ENCODE results near the gene GSAP.
"Not testable (repeated sequence)": the region's sequence is repeated elsewhere in the genome, so short reads cannot be mapped to it uniquely, and the experiment has no call there.

The GSAP gene

DNA sequence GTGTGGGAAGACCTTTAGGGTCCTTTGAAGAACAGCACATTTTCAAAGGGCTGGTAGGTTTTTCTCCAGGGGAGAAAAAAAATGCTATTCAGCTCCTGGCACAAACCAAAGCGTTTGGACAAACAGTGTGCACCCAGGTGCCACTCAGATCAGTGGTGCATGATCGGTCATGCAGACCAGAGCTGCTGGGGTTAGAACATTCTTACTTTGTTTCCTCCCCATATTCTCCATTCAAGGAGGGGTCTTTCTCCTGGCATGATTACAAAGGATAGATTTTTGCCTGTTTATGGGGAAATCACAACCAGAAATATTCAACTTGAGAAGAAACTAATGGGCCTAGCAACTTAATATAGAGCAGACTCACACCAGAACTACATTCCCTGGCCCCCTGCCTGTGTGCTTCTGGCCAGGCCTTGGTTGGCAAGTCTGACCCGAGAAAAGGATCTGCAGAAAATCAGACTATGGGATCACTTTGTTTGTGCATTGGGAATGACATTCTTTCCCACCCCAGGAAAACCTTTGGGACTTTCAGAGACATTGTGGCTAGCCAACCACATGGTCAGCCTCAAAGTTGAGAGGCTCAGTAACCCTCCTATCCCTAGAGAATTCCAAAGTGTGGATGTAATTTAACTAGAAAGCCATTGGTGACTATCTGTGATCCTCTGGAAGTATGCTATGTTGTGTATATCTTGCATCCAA lies 134.2 kb downstream of the GSAP start:
- Histone ChIP-seq H3K27ac (ENCODE audit: low read depth, low read length) (no peak overlapping the region), H3K4me3 (ENCODE audit: low read length) (no peak overlapping the region), H3K9ac (ENCODE audit: low read depth, low read length) (no peak overlapping the region), H3K9me3 (ENCODE audit: insufficient read depth, low read depth, low read length) (no peaks in the 10 kb centered on the region), H3K4me1 (ENCODE audit: insufficient read depth, low read length) (peaks cover 4% of the 10 kb centered on the region; the same call in 1 of the 2 replicates), H3K36me3 (ENCODE audit: insufficient read depth, low read length) (no peaks in the 10 kb centered on the region), H3K27me3 (ENCODE audit: insufficient read depth, low read length) (no peaks in the 10 kb centered on the region)
- 89% methylated on average over 3 of the region's 3 CpGs for WGBS

DNA sequence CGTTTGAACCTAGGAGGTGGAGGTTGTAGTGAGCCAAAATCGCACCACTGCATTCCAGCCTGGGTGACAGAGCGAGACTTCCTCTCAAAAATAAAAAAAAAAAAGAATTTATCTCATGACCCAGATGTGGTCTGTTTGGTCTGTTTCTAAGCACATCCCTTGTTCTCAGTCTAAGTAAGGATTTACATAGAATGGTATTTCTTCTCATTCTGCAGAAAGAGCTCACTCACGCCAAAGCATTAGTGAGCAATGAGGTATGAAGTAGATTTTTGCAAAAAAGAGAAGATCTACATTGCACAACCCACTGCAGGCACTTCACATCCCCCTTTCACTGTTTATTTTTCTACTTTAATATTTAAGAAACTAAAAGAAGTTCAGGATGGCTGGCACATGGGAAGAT lies 140.0 kb downstream of the GSAP start:
- H3K4me1 ChIP-seq (ENCODE audit: insufficient read depth, low read length): peaks cover 4% of the 10 kb centered on the region; the same call in 1 of the 2 replicates
- H3K9me3 ChIP-seq (ENCODE audit: insufficient read depth, low read depth, low read length): no peaks in the 10 kb centered on the region
- H3K9ac ChIP-seq (ENCODE audit: low read depth, low read length): no peak overlapping the region
- H3K36me3 ChIP-seq (ENCODE audit: insufficient read depth, low read length): no peaks in the 10 kb centered on the region
- no peak overlapping the region for H3K27ac ChIP-seq (ENCODE audit: low read depth, low read length)
- WGBS: 100% methylated on average over 1 of the region's 4 CpGs
- H3K4me3 ChIP-seq (ENCODE audit: low read length): no peak overlapping the region
- H3K27me3 ChIP-seq (ENCODE audit: insufficient read depth, low read length): no peaks in the 10 kb centered on the region

GRCh38 chr7:77275663-77276062 lies 140.5 kb downstream of the GSAP start:
- H3K4me1 ChIP-seq (ENCODE audit: insufficient read depth, low read length); H3K27me3 ChIP-seq (ENCODE audit: insufficient read depth, low read length); H3K9ac ChIP-seq (ENCODE audit: low read depth, low read length); H3K27ac ChIP-seq (ENCODE audit: low read depth, low read length); H3K4me3 ChIP-seq (ENCODE audit: low read length); H3K36me3 ChIP-seq (ENCODE audit: insufficient read depth, low read length); H3K9me3 ChIP-seq (ENCODE audit: insufficient read depth, low read depth, low read length): not testable (repeated sequence)
- 96% methylated on average over 2 of the region's 2 CpGs for WGBS

DNA sequence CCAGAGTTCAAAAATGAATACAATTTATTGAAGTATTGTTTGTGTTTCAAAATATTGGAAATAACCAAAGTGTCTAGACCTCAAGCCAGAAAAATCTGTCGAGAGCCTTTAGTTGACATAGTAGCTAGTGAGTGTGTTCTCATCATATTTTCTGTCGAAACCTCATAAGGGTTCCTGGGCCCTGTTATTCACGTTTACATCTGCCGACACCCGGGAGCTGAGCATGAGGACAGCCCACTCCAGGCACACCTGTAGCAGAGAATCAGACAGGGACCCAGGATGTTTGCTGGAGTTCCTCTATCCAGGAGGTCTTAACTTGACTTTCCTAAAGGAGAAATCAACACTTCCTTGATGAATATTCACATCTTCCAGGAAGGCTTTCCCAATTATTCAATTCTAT lies 144.4 kb downstream of the GSAP start:
- Histone ChIP-seq H3K4me1 (ENCODE audit: insufficient read depth, low read length) (no peaks in the 10 kb centered on the region), H3K27ac (ENCODE audit: low read depth, low read length) (no peak overlapping the region), H3K27me3 (ENCODE audit: insufficient read depth, low read length) (no peaks in the 10 kb centered on the region), H3K36me3 (ENCODE audit: insufficient read depth, low read length) (no peaks in the 10 kb centered on the region), H3K9ac (ENCODE audit: low read depth, low read length) (no peak overlapping the region), H3K4me3 (ENCODE audit: low read length) (no peak overlapping the region), H3K9me3 (ENCODE audit: insufficient read depth, low read depth, low read length) (no peaks in the 10 kb centered on the region)
- 95% methylated on average over 5 of the region's 5 CpGs for WGBS

GRCh38 chr7:77270094-77270480 lies 146.1 kb downstream of the GSAP start:
- whole genome bisulfite sequencing: no CpG with 5 or more reads among the region's 1 CpG
- no peak overlapping the region for H3K27ac ChIP-seq (ENCODE audit: low read depth, low read length)
- no peaks in the 10 kb centered on the region for H3K27me3 ChIP-seq (ENCODE audit: insufficient read depth, low read length)
- no peak overlapping the region for H3K4me3 ChIP-seq (ENCODE audit: low read length)
- no peaks in the 10 kb centered on the region for H3K4me1 ChIP-seq (ENCODE audit: insufficient read depth, low read length)
- H3K9me3 ChIP-seq (ENCODE audit: insufficient read depth, low read depth, low read length): no peaks in the 10 kb centered on the region
- H3K36me3 ChIP-seq (ENCODE audit: insufficient read depth, low read length): no peaks in the 10 kb centered on the region
- no peak overlapping the region for H3K9ac ChIP-seq (ENCODE audit: low read depth, low read length)

DNA sequence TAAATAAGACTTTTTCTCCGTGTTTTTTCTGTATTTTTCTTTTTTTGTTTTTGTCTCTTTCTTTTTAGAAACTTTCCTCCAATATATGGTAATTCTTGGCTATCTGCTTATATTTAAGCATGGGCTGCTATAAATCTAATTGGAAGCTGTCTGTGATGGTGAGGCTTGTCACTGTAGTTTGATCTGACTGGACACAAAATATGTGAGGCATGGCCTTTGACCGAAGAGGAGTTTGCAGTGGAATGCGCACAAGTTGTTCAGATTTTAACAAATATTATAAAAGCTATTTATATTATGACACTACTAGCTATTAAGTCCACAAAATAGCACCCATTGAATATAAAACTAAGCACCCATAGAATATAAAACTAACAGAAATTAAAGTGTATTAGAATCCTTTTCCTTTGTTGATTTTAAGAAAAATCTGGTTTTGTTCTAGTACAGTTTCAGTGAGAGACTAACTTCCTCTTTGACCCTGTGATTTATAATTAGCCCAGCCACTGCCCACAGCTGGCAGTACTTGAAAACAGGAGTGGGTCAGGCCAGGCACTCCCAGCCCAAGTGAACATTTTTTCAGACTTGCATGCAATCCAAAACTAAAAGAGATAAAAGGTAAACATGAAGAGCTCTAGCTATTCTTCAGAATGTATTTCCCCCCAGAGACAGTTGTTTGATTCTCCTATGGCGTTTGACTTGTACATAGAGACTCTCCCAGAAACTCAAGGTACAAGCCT lies 146.6 kb downstream of the GSAP start:
- WGBS: 100% methylated on average over 2 of the region's 4 CpGs
- no peak overlapping the region for H3K27ac ChIP-seq (ENCODE audit: low read depth, low read length)
- no peak overlapping the region for H3K4me3 ChIP-seq (ENCODE audit: low read length)
- H3K27me3 ChIP-seq (ENCODE audit: insufficient read depth, low read length): no peaks in the 10 kb centered on the region
- H3K4me1 ChIP-seq (ENCODE audit: insufficient read depth, low read length): no peaks in the 10 kb centered on the region
- no peaks in the 10 kb centered on the region for H3K36me3 ChIP-seq (ENCODE audit: insufficient read depth, low read length)
- H3K9ac ChIP-seq (ENCODE audit: low read depth, low read length): no peak overlapping the region
- no peaks in the 10 kb centered on the region for H3K9me3 ChIP-seq (ENCODE audit: insufficient read depth, low read depth, low read length)

DNA sequence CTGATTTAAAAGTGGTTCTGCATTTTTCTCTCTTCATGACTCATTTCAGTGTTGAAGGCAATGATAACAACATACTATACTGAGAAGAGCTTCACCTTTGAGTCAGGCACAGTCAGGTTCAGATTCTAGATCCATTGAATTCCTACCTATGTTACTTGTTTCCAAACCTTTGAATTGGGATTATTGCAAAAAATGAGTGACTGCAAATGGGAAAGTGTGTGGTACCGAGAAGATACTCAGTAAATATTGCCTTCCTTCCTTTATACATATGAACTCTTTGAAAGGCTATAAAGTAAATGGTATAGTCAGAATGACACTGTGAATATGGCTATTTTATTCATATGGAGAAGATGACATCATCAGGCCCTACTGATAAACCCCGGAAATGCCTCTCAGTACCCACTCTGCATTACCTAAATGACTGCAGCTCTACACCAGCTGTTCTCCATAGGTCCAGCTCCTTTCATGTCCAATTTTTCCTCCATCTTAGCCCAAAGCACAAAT lies 149.8 kb downstream of the GSAP start:
- Histone ChIP-seq H3K36me3 (ENCODE audit: insufficient read depth, low read length) (no peaks in the 10 kb centered on the region), H3K27ac (ENCODE audit: low read depth, low read length) (no peak overlapping the region)
- WGBS: 89% methylated on average over 1 of the region's 2 CpGs

DNA sequence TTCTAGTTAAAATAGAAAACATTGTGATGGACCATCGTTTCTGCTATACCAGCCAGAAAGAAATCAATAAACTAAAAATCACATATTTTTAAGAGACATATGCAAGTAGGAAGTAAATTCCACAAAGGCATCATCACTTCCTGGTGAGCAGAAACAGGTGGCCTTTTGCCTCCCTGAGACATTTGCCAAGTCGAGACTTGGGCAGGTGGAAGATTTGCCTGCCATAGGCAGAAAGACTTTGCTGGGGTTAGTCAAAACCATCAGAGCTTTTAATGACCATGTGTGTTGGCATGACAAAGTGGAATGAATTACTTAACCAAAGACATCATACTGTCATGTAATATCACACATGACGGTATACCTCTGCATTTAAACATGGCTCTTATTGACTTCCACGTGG lies 150.5 kb downstream of the GSAP start:
- H3K9ac ChIP-seq (ENCODE audit: low read depth, low read length): no peak overlapping the region
- no peaks in the 10 kb centered on the region for H3K36me3 ChIP-seq (ENCODE audit: insufficient read depth, low read length)
- WGBS: 94% methylated on average over 4 of the region's 4 CpGs
- no peaks in the 10 kb centered on the region for H3K9me3 ChIP-seq (ENCODE audit: insufficient read depth, low read depth, low read length)
- no peak overlapping the region for H3K4me3 ChIP-seq (ENCODE audit: low read length)
- no peaks in the 10 kb centered on the region for H3K27me3 ChIP-seq (ENCODE audit: insufficient read depth, low read length)
- H3K4me1 ChIP-seq (ENCODE audit: insufficient read depth, low read length): no peaks in the 10 kb centered on the region
- H3K27ac ChIP-seq (ENCODE audit: low read depth, low read length): no peak overlapping the region

More for the DNA sequence above, 149.8 kb downstream of the GSAP start:
- H3K27me3 ChIP-seq (ENCODE audit: insufficient read depth, low read length): no peaks in the 10 kb centered on the region
- H3K4me3 ChIP-seq (ENCODE audit: low read length): no peak overlapping the region
- H3K4me1 ChIP-seq (ENCODE audit: insufficient read depth, low read length): no peaks in the 10 kb centered on the region
- no peaks in the 10 kb centered on the region for H3K9me3 ChIP-seq (ENCODE audit: insufficient read depth, low read depth, low read length)
- no peak overlapping the region for H3K9ac ChIP-seq (ENCODE audit: low read depth, low read length)

DNA sequence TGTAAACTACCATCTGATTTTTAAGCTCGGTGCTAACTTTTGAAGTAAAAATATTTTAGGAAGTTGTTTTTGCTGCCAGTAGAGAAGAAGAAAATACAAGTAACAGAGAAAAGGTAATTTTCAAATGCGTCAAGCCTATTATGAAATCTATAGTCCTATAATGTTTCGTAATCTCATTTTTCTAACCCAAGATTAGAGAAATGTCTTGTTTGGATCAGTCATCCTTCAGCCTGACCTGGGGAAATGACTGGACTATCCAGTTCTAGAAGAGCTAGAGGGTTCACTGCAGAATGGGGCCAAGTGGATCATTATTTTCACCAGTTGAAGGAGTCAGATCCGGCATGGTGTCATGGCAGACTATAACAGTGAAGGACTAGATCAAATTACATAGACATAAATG lies 153.8 kb downstream of the GSAP start:
- Histone ChIP-seq H3K9me3 (ENCODE audit: insufficient read depth, low read depth, low read length) (no peaks in the 10 kb centered on the region), H3K36me3 (ENCODE audit: insufficient read depth, low read length) (no peaks in the 10 kb centered on the region), H3K27me3 (ENCODE audit: insufficient read depth, low read length) (no peaks in the 10 kb centered on the region), H3K9ac (ENCODE audit: low read depth, low read length) (no peak overlapping the region), H3K27ac (ENCODE audit: low read depth, low read length) (no peak overlapping the region), H3K4me1 (ENCODE audit: insufficient read depth, low read length) (no peaks in the 10 kb centered on the region), H3K4me3 (ENCODE audit: low read length) (no peak overlapping the region)
- WGBS: 96% methylated on average over 4 of the region's 4 CpGs
